Naive thymus-derived CD4-positive, alpha-beta T cell (primary cell): ENCODE data around the gene C3orf22. TPM values are rescaled to one million over a fixed set of nuclear protein-coding genes. Genes with fewer than 3 reads are reported as not detected.

ENCODE experiments used
- ATAC-seq: fragments of 150-1000 bp; cut with Tn5 transposase; 2 replicates; pipeline ENCODE4 v1.10.0; 2021; ENCODE audit warnings: mild to moderate bottlenecking, moderate library complexity
- CTCF ChIA-PET: fragments of 350-600 bp; sonication (Branson Sonifier 250); formaldehyde crosslinking; loops from one replicate; lab custom pipeline; 2021; ENCODE audit warnings: antibody characterized with exemption; lab: Charles Lee
- POLR2A ChIA-PET: fragments of 350-600 bp; sonication (Branson Sonifier 250); formaldehyde crosslinking; loops from one replicate; lab custom pipeline; 2021; ENCODE audit warnings: antibody characterized with exemption, inconsistent platforms; lab: Charles Lee
- DNase-seq, 9 donors: peaks; one replicate each; pipeline versions ENCODE4 v3.0.0 to v3.0.0-alpha.2; 2020 to 2022; ENCODE audit warnings: mixed read lengths in 1 of 9
- H3K27ac ChIP-seq: one replicate; pipeline ENCODE4 v1.7.0; 2013; ENCODE audit warnings: mild to moderate bottlenecking, low read depth, low read length, moderate library complexity
- H3K27me3 ChIP-seq, 2 donors: one replicate each; pipeline ENCODE4 v1.7.0; 2013; ENCODE audit warnings: low read length in 2 of 2, mild to moderate bottlenecking in 2 of 2, moderate library complexity in 2 of 2; ENCODE audit not compliant: control insufficient read depth in 2 of 2, insufficient read depth in 2 of 2
- H3K36me3 ChIP-seq, 3 experiments: 1 replicate in 2 of 3; 2 replicates in 1 of 3; pipeline ENCODE4 v1.7.0; 2013; ENCODE audit warnings: low read length in 3 of 3, mild to moderate bottlenecking in 3 of 3, moderate library complexity in 1 of 3; ENCODE audit not compliant: insufficient read depth in 3 of 3, control insufficient read depth in 2 of 3
- H3K4me1 ChIP-seq, 2 donors: one replicate each; pipeline ENCODE4 v1.7.0; 2013; ENCODE audit warnings: low read length in 2 of 2, mild to moderate bottlenecking in 2 of 2, moderate library complexity in 1 of 2; ENCODE audit not compliant: control insufficient read depth in 2 of 2, insufficient read depth in 2 of 2
- H3K4me3 ChIP-seq: 2 replicates; pipeline ENCODE4 v1.7.0; 2013; ENCODE audit warnings: mild to moderate bottlenecking, low read length
- H3K9me3 ChIP-seq, 3 experiments: 1 replicate in 2 of 3; 2 replicates in 1 of 3; pipeline ENCODE4 v1.7.0; 2013; ENCODE audit warnings: low read length in 3 of 3; ENCODE audit not compliant: control insufficient read depth in 2 of 3
- H3K27ac Mint-ChIP-seq, 9 donors: one replicate each; pipeline ENCODE4 v1.8.0; 2020 to 2022; ENCODE audit warnings: mixed read lengths in 9 of 9, mild to moderate bottlenecking in 8 of 9, moderate library complexity in 5 of 9, inconsistent platforms in 2 of 9
- H3K27me3 Mint-ChIP-seq, 5 donors: one replicate each; pipeline ENCODE4 v1.8.0; 2021 to 2022; ENCODE audit warnings: mixed read lengths in 5 of 5, mild to moderate bottlenecking in 1 of 5
- H3K36me3 Mint-ChIP-seq, 5 donors: one replicate each; pipeline ENCODE4 v1.8.0; 2020 to 2022; ENCODE audit warnings: mixed read lengths in 5 of 5, mild to moderate bottlenecking in 3 of 5, inconsistent platforms in 1 of 5
- H3K4me1 Mint-ChIP-seq, 7 donors: one replicate each; pipeline ENCODE4 v1.8.0; 2020 to 2022; ENCODE audit warnings: mixed read lengths in 7 of 7, mild to moderate bottlenecking in 3 of 7, inconsistent platforms in 1 of 7
- H3K4me3 Mint-ChIP-seq, 10 donors: one replicate each; pipeline ENCODE4 v1.8.0; 2020 to 2022; ENCODE audit warnings: mild to moderate bottlenecking in 10 of 10, mixed read lengths in 10 of 10, moderate library complexity in 6 of 10, inconsistent platforms in 2 of 10
- H3K9me3 Mint-ChIP-seq, 11 donors: one replicate each; pipeline ENCODE4 v1.8.0; 2020 to 2022; ENCODE audit warnings: mixed read lengths in 11 of 11, mild to moderate bottlenecking in 4 of 11, inconsistent platforms in 1 of 11, moderate library complexity in 1 of 11
- intact Hi-C, 2 donors: fragments of 100-400 bp; cut with micrococcal nuclease; formaldehyde crosslinking; loops; one replicate each; pipeline ENCODE4 v1.15.1; 2023
- polyA plus RNA-seq, 2 donors: library from polyadenylated mRNA; unstranded; fragments of 300-500 nt; fragmentation: Illumina TruSeq; gene quantifications; one replicate each; pipeline ENCODE4 v1.2.3, GENCODE V29; 2021
- total RNA-seq, 6 experiments: library from RNA in 5 of 6; stranded (reverse) in 5 of 6; gene quantifications; 1 replicate in 5 of 6; 2 replicates in 1 of 6; pipeline ENCODE4 v1.2.3 and lab custom pipeline; 2021 to 2026

Gene C3orf22
- total and polyA plus RNA-seq, 7 experiments from 2014 or later, result not detected

DNA sequence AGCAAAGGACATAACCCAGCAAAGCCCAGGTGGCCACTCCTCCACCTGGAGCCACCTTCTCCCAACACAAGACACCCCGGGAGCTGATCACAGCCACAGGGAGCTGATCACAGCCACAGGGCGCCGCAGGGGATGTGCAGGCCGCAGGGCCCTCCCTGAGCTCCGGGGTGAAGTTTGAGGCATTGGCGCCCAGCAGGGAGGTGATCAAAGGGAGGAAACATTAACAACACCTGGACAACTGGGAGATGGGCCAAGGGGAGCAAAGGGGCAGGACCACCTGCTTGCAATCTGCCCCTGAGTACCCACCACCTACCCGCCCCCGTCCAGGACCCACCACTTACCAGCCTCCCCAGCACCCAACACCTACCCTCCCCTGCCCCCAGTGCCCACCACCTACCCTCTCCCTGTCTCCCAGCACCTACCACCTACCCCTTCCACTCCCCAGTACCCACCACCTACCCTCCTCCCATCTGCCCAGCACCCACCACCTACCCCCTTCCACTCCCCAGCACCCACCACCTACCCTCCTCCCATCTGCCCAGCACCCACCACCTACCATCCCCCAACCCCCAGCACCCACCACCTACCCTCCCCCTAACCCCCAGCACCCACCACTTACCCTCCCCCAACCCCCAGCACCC lies 43.5 kb downstream of the C3orf22 start:
- no peak overlapping the region for H3K27ac Mint-ChIP-seq
- no peak overlapping the region for H3K4me3 ChIP-seq
- DNase-seq (no peak), ATAC-seq (peak; percentile 20)
- ChIA-PET CTCF (no interaction called here), POLR2A (no interaction called here)
- H3K27me3 Mint-ChIP-seq, result no peaks in the 10 kb centered on the region
- H3K4me1 ChIP-seq, result no peaks in the 10 kb centered on the region
- H3K27ac ChIP-seq, result no peak overlapping the region
- H3K4me1 Mint-ChIP-seq, result no peaks in the 10 kb centered on the region
- no peaks in the 10 kb centered on the region for H3K36me3 Mint-ChIP-seq
- H3K36me3 ChIP-seq, result no peaks in the 10 kb centered on the region
- no peaks in the 10 kb centered on the region for H3K9me3 ChIP-seq
- intact Hi-C loops, result no loop called here
- H3K4me3 Mint-ChIP-seq, result no peak overlapping the region
- no peaks in the 10 kb centered on the region for H3K27me3 ChIP-seq
- H3K9me3 Mint-ChIP-seq, result no peaks in the 10 kb centered on the region

DNA sequence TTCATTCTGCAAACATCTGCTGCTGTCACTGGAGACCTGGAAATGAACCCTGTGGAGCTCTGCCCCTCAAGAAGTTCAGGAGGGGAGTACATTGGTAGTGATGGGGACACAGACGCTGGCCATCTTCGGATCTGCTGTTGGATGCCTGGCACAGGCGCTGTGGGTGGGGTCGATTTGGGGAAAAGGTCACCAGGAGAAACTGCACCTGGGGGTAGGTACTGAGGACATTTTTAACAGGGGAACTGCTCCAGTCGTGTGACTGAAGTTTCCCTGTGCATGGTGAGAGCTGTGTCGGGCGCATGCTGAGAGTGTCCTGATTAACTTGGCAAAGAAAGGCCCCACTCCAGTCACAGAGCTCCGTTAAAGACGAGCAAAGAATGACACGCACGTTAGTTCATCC lies 44.6 kb downstream of the C3orf22 start:
- Histone ChIP-seq H3K27me3 (no peaks in the 10 kb centered on the region), H3K9me3 (no peaks in the 10 kb centered on the region), H3K27ac (no peak overlapping the region), H3K4me3 (no peak overlapping the region), H3K4me1 (no peaks in the 10 kb centered on the region), H3K36me3 (no peaks in the 10 kb centered on the region)
- Mint-ChIP-seq H3K27me3 (no peaks in the 10 kb centered on the region), H3K4me1 (no peaks in the 10 kb centered on the region), H3K27ac (peak overlapping the region in 1 of 9 donors; percentile 72), H3K9me3 (no peaks in the 10 kb centered on the region), H3K36me3 (no peaks in the 10 kb centered on the region), H3K4me3 (no peak overlapping the region)
- CTCF ChIA-PET, result interaction anchor here (0.6 to 1.3 kb wide), 2 partner anchors 9 to 169 kb away, joined by 3 read pairs; no protein-coding TSS in a partner anchor
- ATAC-seq (no peak), DNase-seq (no peak)
- POLR2A ChIA-PET, result no interaction called here
- intact Hi-C loops, result no loop called here

DNA sequence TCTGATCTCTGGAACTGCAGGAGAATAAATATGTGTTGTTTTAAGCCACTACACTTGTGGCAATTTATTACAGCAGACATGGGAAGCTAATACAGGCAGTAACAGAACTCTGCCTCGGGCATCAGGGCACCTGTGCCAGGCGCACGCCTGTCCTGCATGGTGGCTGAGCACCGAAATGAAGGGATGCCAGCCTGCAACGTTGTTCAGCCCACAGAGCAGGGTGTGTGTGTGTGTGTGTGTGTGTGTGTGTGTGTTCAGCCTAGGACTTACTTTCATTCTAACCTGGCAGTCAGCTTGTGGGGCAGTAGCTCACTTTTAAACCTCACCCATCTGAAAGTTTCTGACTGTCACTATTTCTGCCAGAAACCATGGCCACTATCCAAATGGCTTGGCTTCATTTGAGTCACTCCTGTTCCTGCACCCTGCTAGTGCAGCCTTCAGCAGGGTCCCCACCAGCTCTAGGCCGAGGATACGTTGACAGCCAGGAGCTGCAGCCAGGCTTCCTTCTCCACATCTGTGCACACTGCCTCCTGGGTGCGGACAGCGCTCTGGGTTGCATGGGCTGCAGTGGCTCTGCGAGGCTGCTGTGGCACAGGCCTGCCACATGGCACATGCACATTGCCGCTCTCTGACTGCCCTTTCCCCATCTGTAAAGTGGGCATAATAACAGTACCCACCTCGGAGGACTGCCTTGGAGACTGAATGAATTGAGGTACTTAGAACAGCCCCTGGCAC lies 45.6 kb downstream of the C3orf22 start:
- POLR2A ChIA-PET, result no interaction called here
- DNase-seq, result no peak
- Mint-ChIP-seq H3K4me1 (no peaks in the 10 kb centered on the region), H3K27ac (no peak overlapping the region), H3K9me3 (no peaks in the 10 kb centered on the region), H3K27me3 (no peaks in the 10 kb centered on the region), H3K36me3 (no peaks in the 10 kb centered on the region), H3K4me3 (no peak overlapping the region)
- Histone ChIP-seq H3K27me3 (no peaks in the 10 kb centered on the region), H3K36me3 (no peaks in the 10 kb centered on the region), H3K9me3 (no peaks in the 10 kb centered on the region), H3K4me1 (no peaks in the 10 kb centered on the region), H3K27ac (no peak overlapping the region), H3K4me3 (no peak overlapping the region)
- CTCF ChIA-PET, result interaction anchor here (0.6 kb wide), 1 partner anchor 168 kb away, joined by 3 read pairs; no protein-coding TSS in a partner anchor
- intact Hi-C loops, result no loop called here
- no peak for ATAC-seq

DNA sequence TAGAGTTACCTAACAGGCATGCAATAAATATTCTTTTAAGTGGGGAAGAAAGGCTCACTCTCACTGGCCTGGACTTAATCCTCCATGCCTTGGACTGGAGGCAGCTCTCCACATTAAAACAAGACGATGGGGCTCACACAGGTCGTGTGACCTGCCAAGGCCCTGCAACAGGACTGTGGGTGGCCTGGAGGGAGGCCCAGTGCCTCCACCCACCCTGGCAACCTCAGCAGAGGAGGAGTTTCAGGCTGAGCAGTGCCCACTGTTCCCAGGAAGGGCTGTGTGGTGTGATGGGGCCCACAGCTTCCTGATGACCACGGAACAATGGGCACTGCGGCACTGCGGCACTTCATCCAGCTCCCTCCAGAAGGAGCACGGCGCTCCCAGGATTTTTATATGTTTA lies 46.7 kb downstream of the C3orf22 start:
- Histone ChIP-seq H3K27ac (no peak overlapping the region), H3K4me1 (no peaks in the 10 kb centered on the region), H3K36me3 (no peaks in the 10 kb centered on the region), H3K4me3 (no peak overlapping the region), H3K9me3 (no peaks in the 10 kb centered on the region), H3K27me3 (no peaks in the 10 kb centered on the region)
- POLR2A ChIA-PET, result no interaction called here
- Mint-ChIP-seq H3K4me1 (no peaks in the 10 kb centered on the region), H3K4me3 (no peak overlapping the region), H3K27ac (no peak overlapping the region), H3K27me3 (no peaks in the 10 kb centered on the region), H3K9me3 (no peaks in the 10 kb centered on the region), H3K36me3 (no peaks in the 10 kb centered on the region)
- ATAC-seq (no peak), DNase-seq (no peak)
- CTCF ChIA-PET, result no interaction called here
- intact Hi-C loops, result no loop called here

DNA sequence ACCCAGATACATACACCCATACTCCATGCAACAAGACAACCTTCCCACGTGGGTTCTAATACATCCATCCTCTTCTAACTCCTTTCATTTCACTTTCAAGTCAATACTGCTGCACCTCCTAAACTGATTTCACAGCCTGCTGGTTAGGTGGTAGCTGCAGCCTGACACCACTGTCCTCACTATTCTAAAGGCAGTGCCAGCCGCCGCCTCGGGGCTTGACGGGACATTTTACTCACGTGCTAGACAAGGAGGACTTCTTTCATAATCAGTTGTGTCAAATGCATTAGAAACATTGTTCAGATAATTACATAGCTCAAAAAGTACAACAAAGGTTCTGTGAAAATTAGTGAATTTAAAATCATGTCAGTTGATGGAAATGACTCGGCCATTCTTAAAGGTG lies 47.4 kb downstream of the C3orf22 start:
- Mint-ChIP-seq H3K4me3 (no peak overlapping the region), H3K36me3 (no peaks in the 10 kb centered on the region), H3K9me3 (no peaks in the 10 kb centered on the region), H3K4me1 (no peaks in the 10 kb centered on the region), H3K27me3 (peaks cover 0 to 1% (median 0%) of the 10 kb centered on the region in 5 donors), H3K27ac (no peak overlapping the region)
- no peak for ATAC-seq
- no peaks in the 10 kb centered on the region for H3K4me1 ChIP-seq
- ChIA-PET POLR2A (no interaction called here), CTCF (interaction anchor here (2.1 kb wide), 1 partner anchor 12 kb away, joined by 10 read pairs; the partner anchor contains the start of gene CHST13)
- no peaks in the 10 kb centered on the region for H3K9me3 ChIP-seq
- H3K4me3 ChIP-seq, result no peak overlapping the region
- H3K27ac ChIP-seq, result no peak overlapping the region
- no peaks in the 10 kb centered on the region for H3K36me3 ChIP-seq
- DNase-seq, result no peak
- H3K27me3 ChIP-seq, result no peaks in the 10 kb centered on the region
- intact Hi-C loops, result no loop called here

DNA sequence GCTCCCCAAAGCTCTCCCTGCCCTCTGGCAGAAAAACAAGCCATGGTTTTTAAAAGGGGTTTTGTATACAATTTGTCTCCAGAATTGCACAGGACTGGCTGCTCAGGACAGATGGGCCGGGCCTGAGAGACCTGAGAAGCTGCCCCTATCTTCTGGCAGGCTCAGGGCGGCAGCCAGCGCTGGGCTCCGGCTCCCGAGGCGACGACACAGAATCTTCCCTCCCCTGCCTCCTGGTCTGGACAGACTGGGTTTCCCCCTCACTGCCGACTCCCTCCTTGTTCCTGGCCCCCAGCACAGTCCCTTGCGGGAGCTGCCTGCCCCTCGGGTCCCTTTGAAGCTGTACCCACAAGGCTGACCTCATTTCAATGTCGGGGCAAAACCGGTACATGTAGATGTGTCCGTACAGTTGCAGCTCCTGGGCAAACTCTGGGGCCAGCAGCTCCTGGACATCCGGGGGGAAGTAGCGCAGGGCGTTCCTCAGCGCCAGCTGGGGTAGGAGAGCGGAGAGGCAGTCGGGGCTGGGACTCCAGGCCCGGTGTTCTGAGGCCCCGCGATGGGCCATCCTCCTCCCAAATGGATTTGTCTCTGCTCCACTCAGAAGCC lies 48.3 kb downstream of the C3orf22 start:
- ATAC-seq (peak; percentile 14), DNase-seq (no peak)
- no peaks in the 10 kb centered on the region for H3K4me1 ChIP-seq
- no peaks in the 10 kb centered on the region for H3K36me3 Mint-ChIP-seq
- no peaks in the 10 kb centered on the region for H3K9me3 ChIP-seq
- no peaks in the 10 kb centered on the region for H3K4me1 Mint-ChIP-seq
- H3K9me3 Mint-ChIP-seq, result no peaks in the 10 kb centered on the region
- no peak overlapping the region for H3K27ac ChIP-seq
- H3K27ac Mint-ChIP-seq, result no peak overlapping the region
- CTCF ChIA-PET, result interaction anchor here (2.1 kb wide), 1 partner anchor 13 kb away, joined by 10 read pairs; the partner anchor contains the start of gene CHST13
- H3K27me3 Mint-ChIP-seq, result peaks cover 0 to 4% (median 0%) of the 10 kb centered on the region in 5 donors
- intact Hi-C loops, result no loop called here
- no peaks in the 10 kb centered on the region for H3K36me3 ChIP-seq
- POLR2A ChIA-PET, result no interaction called here
- H3K4me3 Mint-ChIP-seq, result no peak overlapping the region
- H3K27me3 ChIP-seq, result no peaks in the 10 kb centered on the region
- no peak overlapping the region for H3K4me3 ChIP-seq
